Kidney (tissue), 22 donors: Measurements from ENCODE around the gene ATAD2B. TPM values are rescaled to one million over a fixed set of nuclear protein-coding genes. Genes with fewer than 3 reads are reported as not detected.

Experiments
- DNase-seq, 5 donors: peaks; one replicate each; pipeline ENCODE4 v3.0.0-alpha.2; 2013 to 2020
- FAIRE-seq: peaks from 2 replicates; lab custom pipeline; 2012; peaks lifted over from hg19 to GRCh38; lab: Jason Lieb, UNC
- H3K27ac ChIP-seq, 2 donors: one replicate each; pipeline ENCODE4 v1.7.0; 2013; ENCODE audit warnings: low read depth in 2 of 2, low read length in 2 of 2, inconsistent platforms in 1 of 2
- H3K27me3 ChIP-seq: one replicate; pipeline ENCODE4 v1.7.1; 2013; ENCODE audit warnings: low read length, inconsistent platforms; ENCODE audit not compliant: control insufficient read depth, insufficient read depth
- H3K36me3 ChIP-seq, 3 donors: one replicate each; pipeline versions ENCODE4 v1.7.0 to v1.7.1; 2013; ENCODE audit warnings: low read length in 3 of 3, control low read depth in 1 of 3, inconsistent platforms in 1 of 3; ENCODE audit not compliant: insufficient read depth in 3 of 3, control insufficient read depth in 2 of 3
- H3K4me1 ChIP-seq, 3 donors: one replicate each; pipeline versions ENCODE4 v1.7.0 to v1.7.1; 2013; ENCODE audit warnings: low read length in 3 of 3, inconsistent platforms in 1 of 3, low read depth in 1 of 3; ENCODE audit not compliant: control insufficient read depth in 2 of 3, insufficient read depth in 2 of 3
- H3K4me3 ChIP-seq, 3 donors: one replicate each; pipeline versions ENCODE4 v1.7.0 to v1.8.1; 2013; ENCODE audit warnings: low read length in 3 of 3, control low read depth in 1 of 3, inconsistent platforms in 1 of 3
- H3K9ac ChIP-seq, 3 donors: one replicate each; pipeline versions ENCODE4 v1.7.0 to v1.7.1; 2013; ENCODE audit warnings: low read length in 3 of 3, control low read depth in 1 of 3, inconsistent platforms in 1 of 3
- H3K9me3 ChIP-seq, 3 donors: one replicate each; pipeline versions ENCODE4 v1.7.0 to v1.7.1; 2013; ENCODE audit warnings: low read length in 3 of 3, control low read depth in 1 of 3, inconsistent platforms in 1 of 3; ENCODE audit not compliant: control insufficient read depth in 2 of 3, insufficient read depth in 1 of 3
- intact Hi-C: fragments of 100-400 bp; cut with DNase I; formaldehyde crosslinking; loops from one replicate; pipeline ENCODE4 v1.11.1; 2022
- long read RNA-seq, 10 donors: library from polyadenylated mRNA in 1 of 10; unstranded in 1 of 10; transcript quantifications; one replicate each; pipeline ENCODE4 v2.0.0 and lab custom pipeline, GENCODE V29; 2021 to 2026
- polyA plus RNA-seq: library from polyadenylated mRNA; stranded (reverse); fragments of 350-450 nt; fragmentation: Illumina TruSeq; extraction: RNeasy Lipid Tissue Mini Kit (QIAGEN cat#74804); gene quantifications from one replicate; pipeline ENCODE4 v1.2.3, GENCODE V29; 2014; ENCODE audit warnings: low read depth, low replicate concordance; ENCODE audit not compliant: insufficient read depth
- total RNA-seq: library from RNA; stranded (reverse); fragmentation: NEBNext Ultra II Directional; extraction: Animal tissue kit (Norgen Biotek cat#: 25700); gene quantifications from one replicate; pipeline ENCODE4 v1.2.1, GENCODE V29; 2021
- TF ChIP-seq, protein P1 (sequence below): IDR thresholded peaks from 3 replicates; pipeline ENCODE4 v1.5.1; 2012; ENCODE audit warnings: mild to moderate bottlenecking, moderate library complexity, borderline replicate concordance; ENCODE audit not compliant: insufficient read depth; ENCODE audit errors: extremely low read depth
- donor health status: control.
- donor health status: control.
- donor health status: control.
- donor health status: control.
- donor health status: control.
- donor health status: DM: yes; HTN: yes; CAD: no.
- donor health status: Normal renal cell carcinoma (clear cell type).

The ATAD2B gene
- total RNA-seq (28.7 TPM), polyA plus RNA-seq (2.3 TPM)
- long read RNA-seq, donor 1, result 0 reads
- long read RNA-seq, donor 2, partial matches to known transcripts, result 9 of 9 reads
- long read RNA-seq, donor 2, other reads (novel, unspliced or antisense), result 0 of 9 reads
- long read RNA-seq, donor 3, partial matches to known transcripts, result 18 of 18 reads
- long read RNA-seq, donor 3, other reads (novel, unspliced or antisense), result 0 of 18 reads
- long read RNA-seq, donor 4, result 0 reads
- long read RNA-seq, donor 5, result 0 reads
- long read RNA-seq, donor 6, result 0 reads
- long read RNA-seq, donor 7, partial matches to known transcripts, result 3 of 15 reads
- long read RNA-seq, donor 7, other reads (novel, unspliced or antisense), result 12 of 15 reads
- long read RNA-seq, donor 8, result 0 reads
- long read RNA-seq, donor 9, result 0 reads
- long read RNA-seq, donor 10, result 0 reads

DNA sequence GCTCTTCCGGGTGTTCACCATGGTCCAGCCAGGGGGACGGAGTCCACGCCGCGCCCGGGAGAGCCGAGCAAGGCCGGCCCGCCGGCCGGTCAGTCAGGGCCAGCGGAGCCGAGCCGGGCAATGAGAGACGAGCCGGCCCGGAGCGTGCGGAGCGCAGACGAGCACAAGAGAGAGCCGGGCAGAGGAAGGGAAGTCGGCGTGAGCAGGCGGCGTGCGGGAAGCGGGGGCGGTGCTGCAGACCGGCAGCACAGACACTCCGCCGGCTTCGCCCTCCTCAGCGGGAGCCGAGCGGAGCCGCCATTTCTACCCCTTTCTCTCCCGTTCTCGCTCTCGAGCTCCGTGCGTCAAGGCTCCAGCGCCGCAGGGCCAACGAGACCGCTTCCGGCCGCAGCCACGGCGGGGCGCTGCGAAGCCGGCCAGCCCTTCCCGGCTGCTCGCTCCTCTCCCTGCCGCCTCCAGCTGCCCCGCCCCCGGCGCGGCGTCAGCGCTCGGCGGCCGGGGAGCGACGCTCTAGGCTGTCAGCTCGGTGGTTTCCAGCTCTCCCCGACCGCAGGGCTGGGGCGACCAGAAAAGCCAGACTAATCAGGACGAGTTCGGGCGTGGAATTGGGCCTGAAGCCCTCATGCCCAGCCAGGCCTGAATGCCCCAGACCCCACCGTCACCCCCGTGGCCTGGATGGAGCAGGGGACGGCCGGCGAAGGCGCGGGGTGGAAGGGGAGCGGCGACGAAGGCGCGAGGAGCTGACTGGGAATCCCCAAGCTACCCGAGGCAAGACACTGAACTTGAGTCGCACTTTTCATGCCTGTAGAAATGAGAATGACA lies at the start of gene ATAD2B:
ATAD2B (minus strand) TSS at position 374 of the 822 bp plus-strand sequence; CDS start at position 21, 353 bp downstream.
- no peak for FAIRE-seq
- H3K9ac ChIP-seq, result peak within 1 kb of the TSS; percentile 78 to 91 (median 85)
- TF ChIP-seq, protein P1, sequence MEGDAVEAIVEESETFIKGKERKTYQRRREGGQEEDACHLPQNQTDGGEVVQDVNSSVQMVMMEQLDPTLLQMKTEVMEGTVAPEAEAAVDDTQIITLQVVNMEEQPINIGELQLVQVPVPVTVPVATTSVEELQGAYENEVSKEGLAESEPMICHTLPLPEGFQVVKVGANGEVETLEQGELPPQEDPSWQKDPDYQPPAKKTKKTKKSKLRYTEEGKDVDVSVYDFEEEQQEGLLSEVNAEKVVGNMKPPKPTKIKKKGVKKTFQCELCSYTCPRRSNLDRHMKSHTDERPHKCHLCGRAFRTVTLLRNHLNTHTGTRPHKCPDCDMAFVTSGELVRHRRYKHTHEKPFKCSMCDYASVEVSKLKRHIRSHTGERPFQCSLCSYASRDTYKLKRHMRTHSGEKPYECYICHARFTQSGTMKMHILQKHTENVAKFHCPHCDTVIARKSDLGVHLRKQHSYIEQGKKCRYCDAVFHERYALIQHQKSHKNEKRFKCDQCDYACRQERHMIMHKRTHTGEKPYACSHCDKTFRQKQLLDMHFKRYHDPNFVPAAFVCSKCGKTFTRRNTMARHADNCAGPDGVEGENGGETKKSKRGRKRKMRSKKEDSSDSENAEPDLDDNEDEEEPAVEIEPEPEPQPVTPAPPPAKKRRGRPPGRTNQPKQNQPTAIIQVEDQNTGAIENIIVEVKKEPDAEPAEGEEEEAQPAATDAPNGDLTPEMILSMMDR, result peak; percentile 81
- H3K36me3 ChIP-seq, result no peaks in the 10 kb centered on the region
- intact Hi-C loops, result no loop called here
- peaks cover 6 to 11% (median 10%) of the 10 kb centered on the region in 3 donors for H3K4me1 ChIP-seq
- peak; percentile 96 to 99 (median 97) for DNase-seq
- no peaks in the 10 kb centered on the region for H3K27me3 ChIP-seq
- H3K27ac ChIP-seq, result peak within 1 kb of the TSS; percentile 94 to 95
- H3K9me3 ChIP-seq, result no peaks in the 10 kb centered on the region
- peak within 1 kb of the TSS; percentile 40 to 83 (median 80) for H3K4me3 ChIP-seq

DNA sequence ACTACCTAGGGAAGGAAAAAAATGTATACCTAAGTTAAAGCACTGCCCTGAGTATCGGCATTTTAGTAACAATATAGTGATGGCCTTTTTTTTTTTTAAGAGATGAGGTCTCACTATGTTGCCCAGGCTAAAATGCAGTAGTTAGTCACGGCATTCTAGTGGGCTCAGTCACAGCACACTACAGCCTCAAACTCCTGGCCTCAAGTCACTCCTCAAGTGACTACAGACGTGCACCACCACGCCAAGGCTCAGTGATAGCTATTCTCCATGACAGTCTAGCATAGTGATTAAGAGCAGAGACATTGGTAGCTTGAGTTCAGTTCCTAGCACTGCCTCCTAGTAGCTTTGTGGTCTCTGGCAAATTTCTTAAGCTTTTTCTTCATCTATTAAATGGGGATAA lies 40.9 kb upstream of the ATAD2B start:
- Histone ChIP-seq H3K36me3 (peaks cover 0 to 3% (median 0%) of the 10 kb centered on the region in 3 donors), H3K27me3 (no peaks in the 10 kb centered on the region), H3K4me3 (no peak overlapping the region), H3K4me1 (no peaks in the 10 kb centered on the region), H3K27ac (no peak overlapping the region), H3K9me3 (no peaks in the 10 kb centered on the region), H3K9ac (no peak overlapping the region)
- FAIRE-seq (no peak), DNase-seq (no peak)
- intact Hi-C loops, result no loop called here
- TF ChIP-seq, protein P1, result no peak

DNA sequence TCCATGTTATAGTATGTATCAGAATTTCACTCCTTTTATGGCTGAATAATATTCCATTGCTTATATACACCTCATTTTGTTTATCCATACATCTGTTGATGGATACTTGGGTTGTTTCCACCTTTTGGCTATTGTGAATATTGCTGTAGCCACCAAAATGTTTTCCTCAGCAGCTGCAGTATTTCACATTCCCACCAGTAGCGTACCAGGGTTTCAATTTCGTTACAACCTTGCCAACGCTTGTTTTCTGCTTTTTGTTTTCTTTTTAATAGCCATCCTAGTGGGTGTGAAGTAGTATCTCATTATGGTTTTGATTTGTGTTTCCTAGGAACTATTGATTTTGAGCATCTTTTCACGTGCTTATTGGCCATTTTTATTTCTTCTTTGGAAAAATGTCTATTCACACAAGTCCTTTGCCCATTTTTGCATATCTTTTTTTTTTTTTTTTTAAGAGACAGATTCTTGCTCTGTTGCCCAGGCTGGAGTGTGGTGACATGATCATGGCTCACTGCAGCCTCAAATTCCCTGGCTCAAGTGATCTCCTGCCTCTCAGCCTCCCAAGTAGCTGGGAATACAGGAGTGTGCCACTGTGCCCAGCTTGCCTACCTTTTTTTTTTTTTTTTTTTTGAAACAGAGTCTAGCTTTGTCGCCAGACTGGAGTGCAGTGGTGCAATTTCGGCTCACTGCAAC lies 27.5 kb upstream of the ATAD2B start:
- no peak for FAIRE-seq

More for the DNA sequence above, 27.5 kb upstream of the ATAD2B start:
- Histone ChIP-seq H3K4me1 (no peaks in the 10 kb centered on the region), H3K9me3 (no peaks in the 10 kb centered on the region), H3K9ac (no peak overlapping the region), H3K36me3 (no peaks in the 10 kb centered on the region), H3K27ac (no peak overlapping the region), H3K4me3 (no peak overlapping the region), H3K27me3 (no peaks in the 10 kb centered on the region)
- TF ChIP-seq, protein P1, result no peak
- DNase-seq, result no peak
- intact Hi-C loops, result no loop called here
